GM10248 (cell line): ENCODE data around the gene TBC1D21.
"Not testable (repeated sequence)": the region's sequence is repeated elsewhere in the genome, so short reads cannot be mapped to it uniquely, and the experiment has no call there.

Experiments used
- CTCF ChIA-PET: fragments of 300-600 bp; sonication (Branson Sonifier 250); formaldehyde crosslinking; extraction: SDS; loops from one replicate; lab custom pipeline; 2021; ENCODE audit warnings: antibody characterized with exemption; lab: Yijun Ruan, JAX
- POLR2A ChIA-PET: fragments of 350-650 bp; sonication (Branson Sonifier 250); formaldehyde crosslinking; extraction: SDS; loops from one replicate; lab custom pipeline; 2020; ENCODE audit warnings: antibody characterized with exemption; lab: Yijun Ruan, JAX
- DNase-seq: peaks from one replicate; pipeline ENCODE4 v3.0.0; 2012; ENCODE audit errors: extremely low spot score
- TF ChIP-seq, protein P1 (sequence below): IDR thresholded peaks from 2 replicates; pipeline ENCODE4 v1.5.1; 2012; ENCODE audit warnings: mild to moderate bottlenecking, low read depth; ENCODE audit errors: extremely low read depth, missing control alignments, control extremely low read depth

Gene TBC1D21

GRCh38 chr15:73936181-73936580 is 62.8 kb downstream of the TBC1D21 start:
- TF ChIP-seq, protein P1, sequence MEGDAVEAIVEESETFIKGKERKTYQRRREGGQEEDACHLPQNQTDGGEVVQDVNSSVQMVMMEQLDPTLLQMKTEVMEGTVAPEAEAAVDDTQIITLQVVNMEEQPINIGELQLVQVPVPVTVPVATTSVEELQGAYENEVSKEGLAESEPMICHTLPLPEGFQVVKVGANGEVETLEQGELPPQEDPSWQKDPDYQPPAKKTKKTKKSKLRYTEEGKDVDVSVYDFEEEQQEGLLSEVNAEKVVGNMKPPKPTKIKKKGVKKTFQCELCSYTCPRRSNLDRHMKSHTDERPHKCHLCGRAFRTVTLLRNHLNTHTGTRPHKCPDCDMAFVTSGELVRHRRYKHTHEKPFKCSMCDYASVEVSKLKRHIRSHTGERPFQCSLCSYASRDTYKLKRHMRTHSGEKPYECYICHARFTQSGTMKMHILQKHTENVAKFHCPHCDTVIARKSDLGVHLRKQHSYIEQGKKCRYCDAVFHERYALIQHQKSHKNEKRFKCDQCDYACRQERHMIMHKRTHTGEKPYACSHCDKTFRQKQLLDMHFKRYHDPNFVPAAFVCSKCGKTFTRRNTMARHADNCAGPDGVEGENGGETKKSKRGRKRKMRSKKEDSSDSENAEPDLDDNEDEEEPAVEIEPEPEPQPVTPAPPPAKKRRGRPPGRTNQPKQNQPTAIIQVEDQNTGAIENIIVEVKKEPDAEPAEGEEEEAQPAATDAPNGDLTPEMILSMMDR: no peak

DNA sequence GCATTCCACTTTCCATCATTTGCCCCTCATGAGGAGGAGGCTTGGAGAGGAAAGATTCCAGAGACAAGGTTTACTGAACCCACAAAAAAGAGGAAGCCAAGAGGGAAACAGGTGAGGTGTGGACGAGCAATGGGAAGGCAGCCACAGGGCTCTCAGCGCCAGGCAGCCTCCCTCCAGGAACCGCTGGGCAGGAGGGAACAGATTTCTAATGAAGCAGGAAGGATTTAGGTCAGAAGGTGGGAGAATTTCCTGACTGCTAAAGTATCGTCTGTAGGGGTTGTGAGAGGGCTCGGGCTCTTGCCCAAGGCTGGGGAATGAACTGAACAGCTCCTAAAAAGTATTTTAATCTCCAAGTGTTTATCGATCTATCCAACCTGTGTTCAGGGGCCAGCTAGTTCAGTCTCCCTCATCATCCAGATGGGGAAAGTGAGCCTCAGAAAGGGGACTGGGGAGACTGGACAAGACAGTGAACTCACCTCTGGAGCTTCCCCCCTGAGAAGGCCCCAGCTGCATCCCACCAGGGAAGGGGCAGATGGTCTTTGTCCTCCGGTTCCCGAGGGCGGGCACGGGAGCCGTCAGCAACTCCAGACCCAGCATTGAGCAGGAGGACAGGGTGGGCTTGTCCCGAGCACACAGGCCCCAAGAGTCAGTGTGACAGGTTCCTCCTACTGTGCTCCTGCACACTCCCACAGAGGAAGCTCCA is 63.4 kb downstream of the TBC1D21 start:
- ChIA-PET POLR2A (no interaction called here), CTCF (interaction anchor here (0.9 to 1.5 kb wide), 2 partner anchors 17 to 63 kb away, joined by 3 read pairs; no protein-coding TSS in a partner anchor)
- TF ChIP-seq, protein P1: no peak
- DNase-seq: no peak

More at GRCh38 chr15:73936181-73936580, 62.8 kb downstream of the TBC1D21 start:
- POLR2A ChIA-PET: no interaction called here
- no peak for DNase-seq
- CTCF ChIA-PET: no interaction called here

- TF ChIP-seq, protein P1: no peak
- no peak for DNase-seq
- CTCF ChIA-PET: interaction anchor here (0.9 to 1.5 kb wide), 2 partner anchors 16 to 63 kb away, joined by 3 read pairs; no protein-coding TSS in a partner anchor
- POLR2A ChIA-PET: no interaction called here
These were observed 63.9 kb downstream of the TBC1D21 start for GRCh38 chr15:73937296-73937695.

- ChIA-PET POLR2A (no interaction called here), CTCF (interaction anchor here (1.5 kb wide), 1 partner anchor 63 kb away, joined by 3 read pairs; no protein-coding TSS in a partner anchor)
- TF ChIP-seq, protein P1: no peak
- no peak for DNase-seq
These were observed 64.4 kb downstream of the TBC1D21 start for GRCh38 chr15:73937726-73938125.

DNA sequence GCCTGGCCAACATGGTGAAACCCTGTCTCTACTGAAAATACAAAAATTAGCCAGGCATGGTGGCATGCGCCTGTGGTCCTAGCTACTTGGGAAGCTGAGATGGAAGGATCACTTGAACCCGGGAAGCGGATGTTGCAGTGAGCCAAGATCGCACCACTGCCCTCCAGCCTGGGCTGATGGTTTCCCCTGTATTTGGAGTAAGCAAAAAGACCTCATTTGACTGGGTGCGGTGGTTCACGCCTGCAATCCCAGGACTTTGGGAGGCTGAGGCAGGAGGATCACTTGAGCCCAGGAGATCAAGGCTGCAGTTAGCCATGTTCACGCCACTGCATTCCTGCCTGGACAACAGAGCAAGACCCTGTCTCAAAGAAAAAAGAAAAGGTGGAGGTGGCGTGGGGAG is 65.2 kb downstream of the TBC1D21 start:
- POLR2A ChIA-PET: not testable (repeated sequence)
- CTCF ChIA-PET: interaction anchor here (1.2 kb wide), 2 partner anchors 26 to 30 kb away, joined by 3 to 4 read pairs; no protein-coding TSS in a partner anchor

More for the DNA sequence above, 65.2 kb downstream of the TBC1D21 start:
- DNase-seq: not testable (repeated sequence)
